K562 (cell line): ENCODE measurements around the gene PIK3R1. TPM values are rescaled to one million over a fixed set of nuclear protein-coding genes. Genes with fewer than 3 reads are reported as not detected.

ENCODE experiments used
- ATAC-seq: fragments of 200-7000 bp; cut with Tn5 transposase; 3 replicates; pipeline ENCODE4 v1.9.1; 2020; ENCODE audit warnings: moderate library complexity
- BruUV-seq: library from RNA; stranded (reverse); fragments of 400-500 nt; replicated peaks from 2 replicates; lab custom pipeline; 2021; lab: Mats Ljungman, UMichigan
- CTCF ChIA-PET: fragments of 300-600 bp; formaldehyde crosslinking; extraction: SDS; loops from one replicate; lab custom pipeline; 2021; ENCODE audit warnings: low intra/inter-chr PET ratio; lab: Yijun Ruan, JAX
- POLR2A ChIA-PET: fragments of 300-600, 350-650 bp; sonication (Branson Sonifier 250); formaldehyde crosslinking; extraction: SDS; loops from one replicate; lab custom pipeline; 2021; ENCODE audit warnings: antibody characterized with exemption, inconsistent platforms; lab: Yijun Ruan, JAX
- DNase-seq, 4 experiments: peaks; one replicate each; pipeline versions ENCODE4 v3.0.0 to v3.0.0-alpha.2; 2011 to 2018; ENCODE audit warnings: low spot score in 3 of 4, mixed read lengths in 3 of 4; ENCODE audit errors: extremely low read depth in 1 of 4
- FAIRE-seq: peaks from 2 replicates; lab custom pipeline; 2011; peaks lifted over from hg19 to GRCh38; lab: Jason Lieb, UNC
- H2AFZ ChIP-seq: 2 replicates; pipeline ENCODE4 v1.6.0; 2011; ENCODE audit warnings: low read depth, low read length, control low read depth, inconsistent platforms
- H3K27ac ChIP-seq: fragments of 200-600 bp; 3 replicates; pipeline ENCODE4 v1.8.0; 2011; ENCODE audit warnings: low read depth, mild to moderate bottlenecking, control low read depth, inconsistent platforms, low read length, moderate library complexity, mixed read lengths; ENCODE audit errors: extremely low read depth
- H3K27me3 ChIP-seq, 2 experiments: fragments of 300-600 bp in 1 of 2; 2 replicates in 1 of 2; 3 replicates in 1 of 2; pipeline versions ENCODE4 v1.6.0 to v1.8.0; 2011; ENCODE audit warnings: inconsistent platforms in 2 of 2, low read length in 2 of 2, mild to moderate bottlenecking in 1 of 2, mixed read lengths in 1 of 2, moderate library complexity in 1 of 2; ENCODE audit not compliant: control insufficient read depth in 2 of 2, insufficient read depth in 2 of 2
- H3K36me3 ChIP-seq: fragments of 300-600 bp; 3 replicates; pipeline ENCODE4 v1.8.0; 2011; ENCODE audit warnings: mild to moderate bottlenecking, low read length, inconsistent platforms; ENCODE audit not compliant: control insufficient read depth, insufficient read depth
- H3K4me1 ChIP-seq, 2 experiments: fragments of 200-600 bp in 1 of 2; replicated peaks in 1 of 2; 2 replicates in 1 of 2; 3 replicates in 1 of 2; pipeline versions ENCODE4 v1.5.1 to v1.8.0; 2011; ENCODE audit warnings: inconsistent platforms in 2 of 2, low read length in 2 of 2, mild to moderate bottlenecking in 1 of 2, mixed read lengths in 1 of 2, moderate library complexity in 1 of 2; ENCODE audit not compliant: control insufficient read depth in 2 of 2, insufficient read depth in 2 of 2
- H3K4me2 ChIP-seq: 2 replicates; pipeline ENCODE4 v1.6.1; 2011; ENCODE audit warnings: low read length, control low read depth, inconsistent platforms, mixed read lengths; ENCODE audit not compliant: insufficient read depth
- H3K4me3 ChIP-seq: fragments of 200-600 bp; sonication (generic), shearing (Covaris generic); 2 replicates; pipeline ENCODE4 v1.5.1; 2016; ENCODE audit warnings: control low read depth, inconsistent platforms
- H3K79me2 ChIP-seq: fragments of 200-600 bp; 3 replicates; pipeline ENCODE4 v1.8.0; 2011; ENCODE audit warnings: low read length, inconsistent platforms; ENCODE audit not compliant: control insufficient read depth, insufficient read depth
- H3K9ac ChIP-seq, 2 experiments: 2 replicates each; pipeline versions ENCODE4 v1.6.0 to v1.6.1; 2011; ENCODE audit warnings: low read depth in 2 of 2, low read length in 2 of 2, control low read depth in 1 of 2, inconsistent platforms in 1 of 2, mild to moderate bottlenecking in 1 of 2, mixed read lengths in 1 of 2; ENCODE audit not compliant: insufficient read depth in 1 of 2
- H3K9me1 ChIP-seq: one replicate; pipeline ENCODE4 v1.6.0; 2011; ENCODE audit warnings: inconsistent platforms, mild to moderate bottlenecking, low read length, moderate library complexity; ENCODE audit not compliant: control insufficient read depth, insufficient read depth
- H3K9me3 ChIP-seq: replicated peaks from 2 replicates; pipeline ENCODE4 v1.5.1; 2011; ENCODE audit warnings: low read depth, low read length, inconsistent platforms; ENCODE audit not compliant: control insufficient read depth, insufficient read depth
- H4K20me1 ChIP-seq: replicated peaks from 2 replicates; pipeline ENCODE4 v1.6.1; 2011; ENCODE audit warnings: low read length, inconsistent platforms, mixed read lengths; ENCODE audit not compliant: control insufficient read depth, insufficient read depth
- CBFA2T2 ChIP-seq: fragments of 450-650 bp; conservative IDR thresholded peaks from 2 replicates; pipeline ENCODE4 v1.6.1; 2017; ENCODE audit warnings: mild to moderate bottlenecking
- CXXC5 ChIP-seq: fragments of 250-450 bp; sonication (Bioruptor Pico); IDR thresholded peaks from 2 replicates; pipeline ENCODE4 v1.8.0; 2022; ENCODE audit warnings: inconsistent platforms, mild to moderate bottlenecking, moderate library complexity
- DPF2 ChIP-seq: fragments of 450-650 bp; IDR thresholded peaks from 2 replicates; pipeline ENCODE4 v1.6.1; 2016
- ESRRA ChIP-seq: fragments of 450-650 bp; IDR thresholded peaks from 2 replicates; pipeline ENCODE4 v1.6.1; 2014; ENCODE audit warnings: low read depth, mild to moderate bottlenecking, moderate library complexity, borderline replicate concordance
- KDM1A ChIP-seq, 2 experiments: fragments of 450-650 bp; IDR thresholded peaks; 2 replicates each; pipeline ENCODE4 v1.6.1; 2016; ENCODE audit warnings: mild to moderate bottlenecking in 2 of 2
- RCOR1 ChIP-seq, 2 experiments: IDR thresholded peaks; 2 replicates each; pipeline ENCODE4 v1.6.1; 2012; ENCODE audit warnings: low read depth in 2 of 2, low read length in 2 of 2, borderline replicate concordance in 1 of 2, improper control_type of control experiment in 1 of 2
- REST ChIP-seq, 2 experiments: fragments of 450-650 bp; formaldehyde crosslinking in 1 of 2; IDR thresholded peaks; 2 replicates each; pipeline versions ENCODE4 v1.4.0 to v1.6.1; 2014 to 2020; ENCODE audit warnings: mild to moderate bottlenecking in 2 of 2, borderline replicate concordance in 1 of 2, low read depth in 1 of 2
- SMARCE1 ChIP-seq: fragments of 450-650 bp; IDR thresholded peaks from 2 replicates; pipeline ENCODE4 v1.7.1; 2016; ENCODE audit warnings: mild to moderate bottlenecking
- SOX6 ChIP-seq: fragments of 450-650 bp; IDR thresholded peaks from 2 replicates; pipeline ENCODE4 v1.6.1; 2014; ENCODE audit warnings: mild to moderate bottlenecking
- SP2 ChIP-seq: IDR thresholded peaks from 2 replicates; pipeline ENCODE4 v1.6.1; 2011; ENCODE audit warnings: mild to moderate bottlenecking, low read depth, low read length, moderate library complexity; ENCODE audit not compliant: poor library complexity, severe bottlenecking; ENCODE audit errors: extremely low read depth
- TAL1 ChIP-seq: fragments of 450-650 bp; IDR thresholded peaks from 2 replicates; pipeline ENCODE4 v1.6.1; 2016; ENCODE audit warnings: mild to moderate bottlenecking
- TCF3 ChIP-seq: sonication (generic); formaldehyde crosslinking; IDR thresholded peaks from 2 replicates; pipeline ENCODE4 v1.4.0; 2020; ENCODE audit warnings: mild to moderate bottlenecking, missing genetic modification reagents
- TSC22D4 ChIP-seq: fragments of 450-650 bp; IDR thresholded peaks from 2 replicates; pipeline ENCODE4 v1.6.1; 2016; ENCODE audit warnings: missing genetic modification characterization, missing biosample characterization, control low read depth
- ZNF511 ChIP-seq: sonication (generic); formaldehyde crosslinking; IDR thresholded peaks from 2 replicates; pipeline ENCODE4 v1.8.0; 2022; ENCODE audit warnings: mild to moderate bottlenecking, missing genetic modification reagents
- WGBS: fragments of 100-300 bp; shearing (Covaris generic); methylation state at CpG from one replicate; pipeline ENCODE4 v1.1.6; 2016; ENCODE audit warnings: low coverage, mixed read lengths; ENCODE audit not compliant: insufficient coverage; ENCODE audit errors: missing lambda C conversion rate; 5-methylcytosine and 5-hydroxymethylcytosine counted together
- in situ Hi-C: fragments of 300-500 bp; cut with MboI; formaldehyde crosslinking; loops from 4 replicates; pipeline ENCODE4 v1.15.0; 2018; ENCODE audit warnings: inconsistent platforms, mixed read lengths
- intact Hi-C: fragments of 100-400 bp; cut with micrococcal nuclease; formaldehyde crosslinking; loops from 2 replicates; pipeline ENCODE4 v1.14.2; 2022
- polyA plus RNA-seq, 8 experiments: library from polyadenylated mRNA; depleted of rRNA in 4 of 8; stranded (reverse) in 5 of 8; unstranded in 3 of 8; fragments of >200 nt; fragmentation: Nextera tagmentation in 2 of 8; fragmentation: Illumina TruSeq in 1 of 8; extraction: Ambion mirVana in 2 of 8; extraction: Trizol in 1 of 8; gene quantifications; 2 replicates each; pipeline versions ENCODE4 v1.2.1 to v1.2.3, GENCODE V29; 2011 to 2014; ENCODE audit warnings: inconsistent platforms in 1 of 8, missing spikeins in 1 of 8
- total RNA-seq, 7 experiments: library from RNA; depleted of rRNA in 6 of 7; stranded (reverse); fragments of >200 nt in 6 of 7; fragmentation: Illumina TruSeq in 2 of 7; extraction: Trizol in 2 of 7; gene quantifications; 2 replicates each; pipeline versions ENCODE4 v1.2.1 to v1.2.3, GENCODE V29; 2011 to 2021; ENCODE audit warnings: low replicate concordance in 1 of 7

The PIK3R1 gene
- total and polyA plus RNA-seq, 9 of the 15 experiments (the other 6 are each of a cell fraction or from before 2014, with no cell fraction given), result 1.1 to 9.7 (median 4.8) TPM

- no peak for TF ChIP-seq SP2
- TF ChIP-seq ZNF511 (CRISPR knock-in tag), result no peak
Measured at GRCh38 chr5:68277431-68277830, 61.9 kb downstream of the PIK3R1 start (continued).

GRCh38 chr5:68279984-68280383, 64.4 kb downstream of the PIK3R1 start:
- peaks cover 0 to 6% of the 10 kb centered on the region in 2 experiments; a peak in 3 of 5 replicates for H3K4me1 ChIP-seq
- no peaks in the 10 kb centered on the region for H4K20me1 ChIP-seq
- no TSS peak for BruUV-seq
- DNase-seq, result peak in 3 of 4 experiments; percentile 16 to 73 (median 51)
- peaks cover 5% of the 10 kb centered on the region; the same call in 1 of the 3 replicates for H3K36me3 ChIP-seq
- H3K27ac ChIP-seq, result no peak overlapping the region
- no peak overlapping the region for H2AFZ ChIP-seq
- peak; percentile 80 for ATAC-seq
- H3K4me3 ChIP-seq, result no peak overlapping the region
- no peak overlapping the region for H3K9ac ChIP-seq
- POLR2A ChIA-PET, result interaction anchor here (1.1 kb wide), 1 partner anchor 8 kb away, joined by 3 read pairs; no protein-coding TSS in a partner anchor
- intact Hi-C loops, result no loop called here
- no peaks in the 10 kb centered on the region for H3K79me2 ChIP-seq
- no peaks in the 10 kb centered on the region for H3K27me3 ChIP-seq
- no peaks in the 10 kb centered on the region for H3K9me1 ChIP-seq
- no peak overlapping the region for H3K4me2 ChIP-seq
- no peaks in the 10 kb centered on the region for H3K9me3 ChIP-seq
- in situ Hi-C loops, result loop anchor here (25.0 kb wide), 1 partner anchor 682 kb away; no protein-coding TSS in a partner anchor
- WGBS, result 6% methylated on average over 4 of the region's 4 CpGs
- CTCF ChIA-PET, result no interaction called here
- FAIRE-seq, result peak; percentile 86
- no peak for TF ChIP-seq REST (IDR thresholded peaks at IDR 0.05; ENCODE audit: borderline replicate concordance)
- no peak for TF ChIP-seq REST (CRISPR knock-in tag; IDR thresholded peaks at IDR 0.05; ENCODE audit: low read depth)
- no peak for TF ChIP-seq TSC22D4 (tag)
- TF ChIP-seq CBFA2T2, result peak; percentile 68
- TF ChIP-seq SOX6, result peak; percentile 25; the same call in 1 of the 2 replicates
- peak; percentile 73 for TF ChIP-seq KDM1A (IDR thresholded peaks at IDR 0.05)
- TF ChIP-seq ESRRA, result peak; percentile 41; the same call in 1 of the 2 replicates
- 0 out of 2 replicates have a peak, but pooled peaks have one; percentile 47 for TF ChIP-seq SMARCE1
- peak; percentile 61; the same call in 1 of the 2 replicates for TF ChIP-seq TAL1
- peak; percentile 45; the same call in 1 of the 2 replicates for TF ChIP-seq CXXC5
- TF ChIP-seq TCF3 (CRISPR knock-in tag), result peak; percentile 63
- TF ChIP-seq RCOR1 (IDR thresholded peaks at IDR 0.05; ENCODE audit: borderline replicate concordance in 1 of 2, low read depth in 2 of 2, low read length in 2 of 2), result peak in 1 of 2 experiments; percentile 71; a peak in 1 of 4 replicates
- peak; percentile 45; the same call in 1 of the 2 replicates for TF ChIP-seq DPF2
